Omental fat pad (tissue), 4 donors: ENCODE data around the gene ITM2C. TPM values are rescaled to one million over a fixed set of nuclear protein-coding genes. Genes with fewer than 3 reads are reported as not detected.
A peak's percentile ranks its signal among the peaks of the same experiment; 100 is the strongest.

Experiments
- ATAC-seq: fragments of 150-250 bp; one replicate; pipeline ENCODE4 v1.9.1; 2016; ENCODE audit warnings: mild to moderate bottlenecking, moderate library complexity; ENCODE audit not compliant: low FRiP score
- DNase-seq: peaks from one replicate; pipeline ENCODE4 v3.0.0-alpha.2; 2019; ENCODE audit warnings: low spot score
- total RNA-seq, 4 donors: library from RNA; depleted of rRNA; stranded (reverse); fragments of >200 nt; gene quantifications; one replicate each; pipeline ENCODE4 v1.1.0, GENCODE V29; 2016
- TF ChIP-seq, protein P1 (sequence below), 3 donors: fragments of 450-650 bp; IDR thresholded peaks; one replicate each; pipeline ENCODE4 v1.5.1; 2016 to 2017; ENCODE audit warnings: antibody characterized with exemption in 3 of 3, mild to moderate bottlenecking in 3 of 3, moderate library complexity in 2 of 3

Gene ITM2C
- total RNA-seq, 4 donors from 2014 or later, result 17.9 to 35.9 (median 28.8) TPM

DNA sequence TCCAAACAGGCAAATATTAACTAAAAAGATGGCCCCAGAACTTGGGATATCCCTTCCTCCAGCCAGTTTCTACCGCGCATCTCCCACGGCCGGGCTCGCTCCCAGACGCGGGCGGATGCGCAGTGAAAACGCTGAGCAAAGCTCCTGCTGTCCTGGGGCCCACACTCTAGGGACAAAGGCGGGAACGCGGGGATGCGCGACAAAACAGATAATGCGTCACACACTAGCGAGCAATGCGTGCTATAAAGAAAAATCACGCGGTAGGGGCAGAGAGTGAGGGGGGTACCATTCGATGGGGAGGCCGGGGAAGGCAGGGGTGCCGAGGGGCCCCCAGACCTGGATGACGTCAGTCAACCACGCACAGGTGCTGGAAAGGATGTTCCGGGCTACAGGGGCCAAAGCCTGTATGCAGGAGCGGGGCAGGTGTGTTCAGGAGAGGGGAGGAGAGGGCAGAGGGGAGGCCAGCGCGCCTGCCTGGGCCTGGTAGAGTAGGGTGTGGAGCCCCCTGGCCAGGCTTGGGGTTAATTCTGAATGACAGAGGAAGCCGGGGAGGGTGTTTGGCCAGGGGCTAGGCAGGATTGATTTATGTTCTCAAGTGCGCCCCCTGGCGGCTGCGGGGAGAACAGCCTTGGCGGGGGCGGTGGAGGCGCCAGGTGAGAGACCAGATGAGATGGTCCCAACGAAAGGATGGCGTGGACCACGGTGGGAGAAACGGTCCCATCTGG lies 14.9 kb upstream of the ITM2C start:
- TF ChIP-seq, protein P1, sequence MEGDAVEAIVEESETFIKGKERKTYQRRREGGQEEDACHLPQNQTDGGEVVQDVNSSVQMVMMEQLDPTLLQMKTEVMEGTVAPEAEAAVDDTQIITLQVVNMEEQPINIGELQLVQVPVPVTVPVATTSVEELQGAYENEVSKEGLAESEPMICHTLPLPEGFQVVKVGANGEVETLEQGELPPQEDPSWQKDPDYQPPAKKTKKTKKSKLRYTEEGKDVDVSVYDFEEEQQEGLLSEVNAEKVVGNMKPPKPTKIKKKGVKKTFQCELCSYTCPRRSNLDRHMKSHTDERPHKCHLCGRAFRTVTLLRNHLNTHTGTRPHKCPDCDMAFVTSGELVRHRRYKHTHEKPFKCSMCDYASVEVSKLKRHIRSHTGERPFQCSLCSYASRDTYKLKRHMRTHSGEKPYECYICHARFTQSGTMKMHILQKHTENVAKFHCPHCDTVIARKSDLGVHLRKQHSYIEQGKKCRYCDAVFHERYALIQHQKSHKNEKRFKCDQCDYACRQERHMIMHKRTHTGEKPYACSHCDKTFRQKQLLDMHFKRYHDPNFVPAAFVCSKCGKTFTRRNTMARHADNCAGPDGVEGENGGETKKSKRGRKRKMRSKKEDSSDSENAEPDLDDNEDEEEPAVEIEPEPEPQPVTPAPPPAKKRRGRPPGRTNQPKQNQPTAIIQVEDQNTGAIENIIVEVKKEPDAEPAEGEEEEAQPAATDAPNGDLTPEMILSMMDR (IDR thresholded peaks at IDR 0.05), result peak in 1 of 3 donors; percentile 24
- DNase-seq, result peak; percentile 59
- ATAC-seq, result no peak

DNA sequence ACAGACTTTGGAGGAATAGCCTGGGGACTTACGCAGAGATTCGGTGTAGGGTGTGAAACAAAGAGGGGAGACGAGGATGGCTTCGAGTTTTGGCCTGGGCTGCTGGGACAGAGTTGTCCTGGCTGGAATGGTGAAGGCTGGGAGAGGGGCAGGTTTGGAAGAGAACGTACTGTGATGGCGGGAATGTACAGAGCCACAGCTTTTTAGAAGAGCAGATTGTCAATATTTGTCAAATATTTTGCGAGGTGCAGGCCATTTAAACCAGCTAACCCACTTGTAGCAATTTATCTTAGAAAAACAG lies 14.4 kb upstream of the ITM2C start:
- TF ChIP-seq, protein P1 (IDR thresholded peaks at IDR 0.05), result no peak
- DNase-seq (no peak), ATAC-seq (no peak)

DNA sequence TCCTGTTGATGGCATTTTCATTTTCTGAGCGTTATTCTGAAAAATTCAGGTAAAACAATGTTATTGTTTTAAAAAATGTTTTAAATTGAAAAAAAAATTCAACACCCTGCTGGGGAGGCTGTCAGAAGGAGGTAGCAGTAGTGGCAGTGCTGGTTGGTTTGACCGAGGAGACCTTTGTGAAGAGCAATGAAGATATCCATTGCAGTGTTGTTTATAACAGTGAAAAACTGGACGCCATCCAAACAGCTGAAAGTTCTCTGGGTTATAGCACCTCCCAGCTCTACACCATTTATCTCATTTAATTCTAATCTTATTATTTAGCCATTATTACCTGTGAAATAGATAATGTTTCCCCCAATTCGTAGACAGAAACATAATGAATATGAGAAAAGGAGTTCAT lies 12.6 kb upstream of the ITM2C start:
- DNase-seq (no peak), ATAC-seq (no peak)
- TF ChIP-seq, protein P1 (IDR thresholded peaks at IDR 0.05), result no peak

DNA sequence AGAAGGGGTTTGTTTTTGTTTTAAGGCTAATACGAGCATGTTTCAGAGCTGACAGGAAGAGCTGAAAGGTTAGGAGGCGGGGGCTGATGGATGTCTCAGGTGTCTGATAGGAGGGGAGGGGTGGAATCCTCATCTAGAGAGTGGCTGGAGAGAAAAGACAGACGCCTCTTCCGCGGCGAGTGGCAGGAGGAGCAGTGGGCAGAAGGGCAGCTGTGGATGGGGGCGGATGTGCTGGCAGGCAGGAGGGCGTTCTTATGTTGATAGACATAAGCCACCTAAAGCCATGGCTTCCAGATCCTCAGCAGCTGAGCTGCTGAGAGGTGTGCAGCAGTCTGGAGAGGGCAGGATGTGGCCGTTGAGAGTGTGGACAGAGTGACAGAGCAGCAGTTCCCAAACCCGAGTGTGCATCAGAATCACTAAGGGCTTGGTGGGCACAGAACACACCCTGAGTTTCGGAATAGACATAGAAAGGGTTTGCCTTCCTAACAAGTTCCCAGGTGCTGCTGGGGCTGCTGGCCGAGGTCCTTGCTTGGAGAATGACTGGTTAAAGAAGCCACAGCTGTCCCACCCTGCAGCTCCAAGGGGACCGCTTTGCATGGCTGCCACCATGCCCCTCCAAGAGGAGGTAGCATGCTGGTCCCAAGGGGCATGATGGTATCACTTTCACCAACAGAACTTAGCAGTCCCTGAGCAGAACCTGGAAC lies 3.0 kb upstream of the ITM2C start:
- TF ChIP-seq, protein P1 (IDR thresholded peaks at IDR 0.05), result no peak
- ATAC-seq (no peak), DNase-seq (no peak)

DNA sequence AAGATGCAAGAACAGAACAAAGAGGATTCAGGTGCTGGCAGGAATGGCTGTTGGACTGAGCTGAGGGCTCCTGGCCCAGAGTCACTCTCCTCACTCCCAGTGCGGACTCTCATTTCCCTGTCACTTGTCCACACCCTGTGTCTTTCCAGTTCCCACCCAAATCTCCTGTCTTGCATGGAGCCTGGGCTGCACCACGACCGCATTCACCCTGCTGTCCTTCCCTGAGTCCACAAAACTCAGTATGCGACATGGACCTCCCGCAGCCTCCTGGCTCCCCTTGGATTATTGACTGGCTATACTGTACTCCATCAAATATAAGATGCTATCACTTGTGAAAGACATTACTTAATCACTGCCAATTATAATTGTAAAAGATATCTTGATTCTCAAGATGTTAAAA lies 2.5 kb upstream of the ITM2C start:
- DNase-seq (no peak), ATAC-seq (no peak)
- TF ChIP-seq, protein P1 (IDR thresholded peaks at IDR 0.05), result no peak

DNA sequence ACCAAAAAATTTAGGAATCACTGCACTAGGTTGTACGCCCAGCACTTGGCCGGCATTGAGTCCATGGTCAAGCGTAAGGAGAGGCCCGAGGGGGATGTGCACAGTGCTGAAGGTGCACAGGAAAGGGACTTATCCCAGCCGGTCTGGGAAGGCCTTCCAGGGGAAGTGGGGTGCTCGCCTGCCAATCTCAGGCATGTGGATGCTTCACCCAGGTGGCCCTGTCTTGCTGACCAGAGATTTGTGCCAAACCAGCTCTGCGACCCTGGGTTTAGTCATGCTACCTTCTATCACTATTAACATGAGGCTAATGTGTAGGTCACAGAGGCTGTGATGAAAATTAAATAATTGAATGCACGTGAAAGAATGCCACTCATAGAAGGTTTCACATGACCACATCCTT lies 1.7 kb upstream of the ITM2C start:
- ATAC-seq (no peak), DNase-seq (no peak)
- TF ChIP-seq, protein P1 (IDR thresholded peaks at IDR 0.05), result no peak
